ENCODE results near the gene SON.
"Not testable (repeated sequence)": the region's sequence is repeated elsewhere in the genome, so short reads cannot be mapped to it uniquely, and the experiment has no call there.

SON gene

GRCh38 chr21:33622253-33622652 is 79.4 kb downstream of the SON start:
- H3K36me3 ChIP-seq (replicated peaks in 1 of 2; ENCODE audit: control insufficient read depth in 2 of 2, insufficient read depth in 2 of 2, low read length in 2 of 2), result peaks cover 3 to 73% of the 10 kb centered on the region in 2 donors
- DNase-seq (ENCODE audit: low spot score), result no peak
- H2BK12ac ChIP-seq (ENCODE audit: low read length), result no peak overlapping the region

GRCh38 chr21:33626151-33626550 is 83.3 kb downstream of the SON start:
- H4K91ac ChIP-seq (ENCODE audit: low read depth, low read length, poor library complexity); H3K79me1 ChIP-seq (ENCODE audit: low read depth, low read length); H3K23ac ChIP-seq (ENCODE audit: low read depth, low read length, poor library complexity); H3K4me2 ChIP-seq (ENCODE audit: insufficient read depth, low read length, poor library complexity, severe bottlenecking); H3K18ac ChIP-seq (ENCODE audit: low read length); H3K4me1 ChIP-seq (ENCODE audit: control insufficient read depth in 2 of 2, insufficient read depth in 1 of 2, low read depth in 1 of 2, low read length in 2 of 2); H2BK12ac ChIP-seq (ENCODE audit: low read length); H3K9ac ChIP-seq (ENCODE audit: low read depth, low read length, poor library complexity); H2AFZ ChIP-seq (ENCODE audit: low read length); H3K4ac ChIP-seq (ENCODE audit: low read length); H3K27ac ChIP-seq (replicated peaks; ENCODE audit: low read length); H2AK5ac ChIP-seq (ENCODE audit: low read depth, low read length); H3K27me3 ChIP-seq (ENCODE audit: control insufficient read depth in 3 of 3, insufficient read depth in 3 of 3, low read depth in 1 of 3, low read length in 3 of 3); H3K14ac ChIP-seq (ENCODE audit: low read length); H2BK15ac ChIP-seq (ENCODE audit: low read length); H4K8ac ChIP-seq (ENCODE audit: low read depth, low read length); H2BK120ac ChIP-seq (ENCODE audit: low read depth, low read length); H2BK5ac ChIP-seq (ENCODE audit: low read length); H3K4me3 ChIP-seq (ENCODE audit: low read length in 2 of 2); H3K9me3 ChIP-seq (replicated peaks in 1 of 2; ENCODE audit: control insufficient read depth in 2 of 2, insufficient read depth in 1 of 2, low read depth in 1 of 2, low read length in 2 of 2); DNase-seq (ENCODE audit: low spot score): not testable (repeated sequence)
- H3K36me3 ChIP-seq (replicated peaks in 1 of 2; ENCODE audit: control insufficient read depth in 2 of 2, insufficient read depth in 2 of 2, low read length in 2 of 2), result peaks cover 2 to 80% of the 10 kb centered on the region in 2 donors
- WGBS, 2 donors (ENCODE audit: extremely low coverage in 2 of 2, insufficient read length in 2 of 2, insufficient replicate concordance in 1 of 2), result no CpG with 5 or more reads among the region's 7 CpGs

More at GRCh38 chr21:33622253-33622652, 79.4 kb downstream of the SON start:
- no peaks in the 10 kb centered on the region for H3K79me1 ChIP-seq (ENCODE audit: low read depth, low read length)
- H3K9me3 ChIP-seq (replicated peaks in 1 of 2; ENCODE audit: control insufficient read depth in 2 of 2, insufficient read depth in 1 of 2, low read depth in 1 of 2, low read length in 2 of 2), result peaks cover 0 to 1% of the 10 kb centered on the region in 2 donors
- H3K23ac ChIP-seq (ENCODE audit: low read depth, low read length, poor library complexity), result no peak overlapping the region
- no peak overlapping the region for H3K4me2 ChIP-seq (ENCODE audit: insufficient read depth, low read length, poor library complexity, severe bottlenecking)
- H3K4me1 ChIP-seq (ENCODE audit: control insufficient read depth in 2 of 2, insufficient read depth in 1 of 2, low read depth in 1 of 2, low read length in 2 of 2), result peaks cover 4 to 7% of the 10 kb centered on the region in 2 donors
- H2AFZ ChIP-seq (ENCODE audit: low read length), result no peak overlapping the region
- H2AK5ac ChIP-seq (ENCODE audit: low read depth, low read length), result no peak overlapping the region
- H4K91ac ChIP-seq (ENCODE audit: low read depth, low read length, poor library complexity), result no peak overlapping the region
- H3K27ac ChIP-seq (replicated peaks; ENCODE audit: low read length), result no peak overlapping the region
- H3K4ac ChIP-seq (ENCODE audit: low read length), result no peak overlapping the region
- no peak overlapping the region for H2BK5ac ChIP-seq (ENCODE audit: low read length)
- no peak overlapping the region for H3K18ac ChIP-seq (ENCODE audit: low read length)
- no peaks in the 10 kb centered on the region for H3K27me3 ChIP-seq (ENCODE audit: control insufficient read depth in 3 of 3, insufficient read depth in 3 of 3, low read depth in 1 of 3, low read length in 3 of 3)
- H3K9ac ChIP-seq (ENCODE audit: low read depth, low read length, poor library complexity), result no peak overlapping the region
- H2BK120ac ChIP-seq (ENCODE audit: low read depth, low read length), result no peak overlapping the region
- no peak overlapping the region for H4K8ac ChIP-seq (ENCODE audit: low read depth, low read length)
- H2BK15ac ChIP-seq (ENCODE audit: low read length), result no peak overlapping the region
- H3K14ac ChIP-seq (ENCODE audit: low read length), result no peak overlapping the region
- no peak overlapping the region for H3K4me3 ChIP-seq (ENCODE audit: low read length in 2 of 2)
